Activated CD8-positive, alpha-beta memory T cell treated with anti-CD3 and anti-CD28 coated beads, Interleukin-2, amount 50 U/mL, for 1 hour (primary cell): Measurements from ENCODE around the gene RACGAP1.

Experiments used
- DNase-seq: peaks from one replicate; pipeline ENCODE4 v3.0.0-alpha.2; 2020; ENCODE audit errors: extremely low read depth

Gene RACGAP1

DNA sequence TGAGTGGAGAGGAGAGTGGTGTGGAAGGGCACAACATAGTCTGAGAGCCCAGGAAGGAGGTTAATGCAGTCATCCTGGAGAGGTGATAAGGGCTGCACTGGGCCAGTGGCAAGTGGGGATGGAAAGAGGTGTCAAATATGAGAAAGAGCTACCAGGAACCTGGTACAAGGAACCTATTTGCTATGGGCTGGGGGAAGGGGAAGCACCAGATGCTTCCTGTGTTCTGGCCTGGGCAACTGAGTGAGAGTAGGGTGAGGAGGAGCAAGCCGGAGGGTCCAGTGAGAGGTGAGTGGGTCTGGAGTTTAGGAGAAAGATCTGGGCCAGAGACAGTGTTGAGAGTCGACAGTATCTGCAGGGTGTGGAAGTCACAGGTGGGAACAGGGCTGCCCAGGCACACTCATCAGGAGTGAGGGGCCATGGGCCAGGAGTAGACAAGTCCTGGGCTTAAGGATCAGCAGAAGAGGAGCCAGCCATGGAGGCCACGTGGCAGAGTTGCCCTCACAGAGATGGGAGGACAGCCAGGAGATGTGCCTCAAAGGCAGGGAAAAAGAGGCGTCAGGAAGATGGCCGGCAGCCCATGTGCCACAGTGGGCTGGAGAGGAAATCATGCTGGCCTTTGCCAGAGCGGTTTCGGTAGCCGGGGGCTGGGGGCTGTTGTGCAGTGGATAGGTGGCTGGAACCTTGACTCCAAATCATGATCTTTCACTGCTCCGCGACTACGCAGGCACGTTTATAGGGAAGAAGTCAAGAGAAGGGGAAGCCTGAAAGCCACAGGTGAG is 55.5 kb downstream of the RACGAP1 start:
- no peak for DNase-seq

GRCh38 chr12:49969027-49969426 is 56.3 kb downstream of the RACGAP1 start:
- DNase-seq = no peak

- DNase-seq = no peak
These were observed 56.8 kb downstream of the RACGAP1 start for GRCh38 chr12:49968471-49968870.

GRCh38 chr12:49967777-49968250 is 57.5 kb downstream of the RACGAP1 start:
- no peak for DNase-seq

- DNase-seq = peak; percentile 70
These were observed 58.1 kb downstream of the RACGAP1 start for GRCh38 chr12:49967042-49967776.

- no peak for DNase-seq
These were observed 58.7 kb downstream of the RACGAP1 start for GRCh38 chr12:49966511-49967041.

DNA sequence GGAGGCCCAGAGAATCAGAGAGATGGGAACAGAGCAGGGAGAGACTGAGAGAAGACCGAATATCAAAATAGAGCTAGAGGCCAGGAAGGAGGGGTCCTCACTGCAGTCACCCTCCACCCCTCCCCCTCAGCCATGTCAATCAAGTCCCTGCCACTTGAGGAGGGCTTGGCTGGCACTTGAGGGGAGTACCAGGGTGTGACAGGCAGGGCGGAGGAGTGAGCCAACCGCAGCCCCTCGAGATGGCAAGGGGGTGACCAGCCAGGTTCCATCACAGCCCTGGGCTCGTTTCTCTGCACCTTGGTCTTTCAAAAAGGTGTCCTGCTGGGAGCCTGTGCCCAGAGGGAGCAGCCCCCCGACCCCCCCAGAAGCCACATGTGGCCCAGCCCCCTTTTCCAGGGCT is 59.5 kb downstream of the RACGAP1 start:
- DNase-seq = no peak

DNA sequence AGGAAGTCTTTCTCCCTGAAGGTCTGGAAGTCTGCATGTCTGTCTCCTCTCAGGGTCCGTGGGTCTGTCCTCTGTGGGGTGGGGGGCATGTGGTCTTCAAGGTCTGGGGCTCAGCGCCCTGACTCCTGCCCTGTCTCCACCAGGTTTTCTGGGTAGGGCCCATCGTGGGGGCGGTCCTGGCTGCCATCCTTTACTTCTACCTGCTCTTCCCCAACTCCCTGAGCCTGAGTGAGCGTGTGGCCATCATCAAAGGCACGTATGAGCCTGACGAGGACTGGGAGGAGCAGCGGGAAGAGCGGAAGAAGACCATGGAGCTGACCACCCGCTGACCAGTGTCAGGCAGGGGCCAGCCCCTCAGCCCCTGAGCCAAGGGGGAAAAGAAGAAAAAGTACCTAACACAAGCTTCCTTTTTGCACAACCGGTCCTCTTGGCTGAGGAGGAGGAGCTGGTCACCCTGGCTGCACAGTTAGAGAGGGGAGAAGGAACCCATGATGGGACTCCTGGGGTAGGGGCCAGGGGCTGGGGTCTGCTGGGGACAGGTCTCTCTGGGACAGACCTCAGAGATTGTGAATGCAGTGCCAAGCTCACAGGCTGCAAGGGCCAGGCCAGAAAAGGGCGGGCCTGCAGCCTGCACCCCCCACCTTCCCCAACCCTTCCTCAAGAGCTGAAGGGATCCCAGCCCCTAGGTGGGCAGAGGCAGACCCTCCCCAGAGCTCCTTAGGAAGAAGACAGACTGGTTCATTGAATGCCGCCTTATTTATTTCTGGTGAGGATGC is 60.3 kb downstream of the RACGAP1 start:
- no peak for DNase-seq

DNA sequence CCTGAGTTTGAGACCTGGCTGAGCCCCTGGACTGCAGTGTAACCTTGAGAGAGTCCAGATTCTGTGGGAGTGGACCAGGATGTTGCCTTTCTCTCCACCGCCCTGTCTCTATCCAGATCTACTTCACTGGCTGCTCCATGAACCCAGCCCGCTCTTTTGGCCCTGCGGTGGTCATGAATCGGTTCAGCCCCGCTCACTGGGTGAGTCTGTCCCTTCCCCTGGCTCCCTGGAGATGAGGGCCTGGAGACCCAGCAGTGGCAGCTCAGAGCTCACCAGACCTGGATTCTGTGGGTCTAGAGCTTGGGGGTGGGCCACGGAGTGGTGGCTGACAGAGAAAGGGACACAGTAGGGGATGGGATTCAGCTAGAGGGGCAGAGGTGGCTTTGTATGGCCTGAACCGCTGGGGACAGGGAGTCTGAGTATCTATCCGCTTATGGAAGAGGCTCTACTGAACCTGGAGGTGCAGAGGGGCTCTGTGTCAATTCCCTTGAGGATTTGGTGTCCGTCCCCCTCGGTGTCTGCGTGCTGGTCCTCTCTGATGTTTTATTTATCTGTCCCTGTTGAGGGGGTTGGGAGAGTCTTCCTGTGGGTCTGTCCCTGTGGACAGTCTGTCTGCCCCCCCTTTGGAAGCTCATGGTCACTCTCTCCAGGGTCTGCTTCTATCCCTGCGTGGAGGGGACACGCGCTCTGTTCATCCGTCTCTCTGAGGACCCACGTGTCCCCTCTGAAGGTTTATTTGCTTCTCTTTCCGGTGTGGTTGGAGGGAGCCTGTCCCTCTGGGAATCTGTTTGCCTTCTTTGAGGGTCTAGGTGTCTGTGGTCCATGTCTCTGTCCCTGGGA is 61.1 kb downstream of the RACGAP1 start:
- DNase-seq = no peak

- DNase-seq = no peak
These were observed 62.2 kb downstream of the RACGAP1 start for GRCh38 chr12:49962861-49963765.

GRCh38 chr12:49961993-49962764 is 63.1 kb downstream of the RACGAP1 start:
- DNase-seq = no peak

GRCh38 chr12:49961111-49961922 is 64.0 kb downstream of the RACGAP1 start, which contains the start of gene AQP5:
Gene AQP5, plus strand, starts transcription at chr12:49961872. Its CDS starts 146 bp downstream, at chr12:49962018.
- no peak for DNase-seq

DNA sequence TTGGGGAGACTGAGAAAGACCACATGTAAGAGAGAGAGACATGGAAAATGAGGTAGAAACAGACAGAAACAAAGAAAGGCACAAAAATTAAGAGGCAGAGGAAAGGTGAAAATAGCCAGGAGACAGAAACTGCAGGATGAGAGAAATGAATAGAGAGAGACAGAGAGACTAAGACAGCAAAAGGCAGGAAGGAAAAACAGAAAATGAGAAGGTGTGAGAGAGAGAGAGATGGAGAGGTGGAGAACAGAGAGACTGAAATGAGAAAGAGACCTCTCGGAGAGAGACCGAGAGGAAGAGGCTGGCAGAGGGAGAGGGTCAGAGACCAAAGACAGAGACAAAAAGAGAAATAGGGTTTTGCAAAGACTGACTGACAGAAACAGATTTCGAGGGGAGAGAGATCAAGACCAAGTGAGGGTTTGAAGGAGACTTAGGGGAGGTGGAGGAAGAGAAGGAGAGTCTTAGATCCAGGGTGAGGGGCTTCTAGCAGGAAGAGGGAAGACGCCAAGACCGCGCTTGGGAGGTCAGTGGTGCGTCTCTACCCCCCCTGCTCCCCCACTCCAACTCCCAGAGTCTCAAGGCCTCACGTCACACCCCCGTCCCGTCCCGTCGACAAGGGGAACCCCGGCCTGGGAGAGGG is 64.7 kb downstream of the RACGAP1 start:
- no peak for DNase-seq

DNA sequence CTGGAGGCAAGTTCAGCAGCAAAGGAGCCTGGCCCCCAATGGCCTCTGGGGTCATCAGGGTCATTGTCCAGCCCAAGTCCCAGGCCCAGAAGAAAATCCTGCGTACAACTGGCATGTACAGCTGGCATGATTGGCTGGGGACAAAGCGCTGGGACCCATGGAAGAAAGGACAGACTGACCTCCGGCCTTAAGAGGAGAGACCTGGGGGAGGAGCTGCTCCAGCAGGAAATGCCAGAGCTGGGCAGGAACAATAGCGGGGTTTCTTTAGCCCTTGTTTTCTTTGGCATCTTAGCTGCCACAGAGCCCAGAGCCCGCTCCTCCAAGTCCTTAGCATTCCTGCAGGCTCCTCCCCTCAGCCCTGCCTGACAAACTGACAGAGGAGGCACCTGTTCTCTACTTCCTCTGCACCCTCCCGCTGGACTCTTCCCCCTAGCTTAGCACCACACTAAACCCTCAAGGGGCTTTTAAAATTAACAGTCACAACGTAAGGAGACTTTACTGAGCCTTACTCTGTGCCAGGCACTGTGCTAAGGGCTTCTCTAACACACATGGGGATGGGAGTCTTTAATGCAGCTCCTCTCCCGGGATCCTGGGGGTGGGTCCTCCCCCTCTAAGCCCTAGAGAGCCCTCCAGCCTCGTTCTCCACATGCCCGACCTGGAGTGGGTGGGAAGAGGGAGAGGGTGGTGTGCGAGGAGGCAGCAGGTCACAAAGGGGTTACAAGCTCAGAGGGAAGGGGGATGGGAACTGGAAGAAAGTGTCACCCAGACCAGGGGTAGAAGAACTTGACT is 65.4 kb downstream of the RACGAP1 start:
- no peak for DNase-seq

GRCh38 chr12:49957570-49957967 is 67.7 kb downstream of the RACGAP1 start:
- no peak for DNase-seq

DNA sequence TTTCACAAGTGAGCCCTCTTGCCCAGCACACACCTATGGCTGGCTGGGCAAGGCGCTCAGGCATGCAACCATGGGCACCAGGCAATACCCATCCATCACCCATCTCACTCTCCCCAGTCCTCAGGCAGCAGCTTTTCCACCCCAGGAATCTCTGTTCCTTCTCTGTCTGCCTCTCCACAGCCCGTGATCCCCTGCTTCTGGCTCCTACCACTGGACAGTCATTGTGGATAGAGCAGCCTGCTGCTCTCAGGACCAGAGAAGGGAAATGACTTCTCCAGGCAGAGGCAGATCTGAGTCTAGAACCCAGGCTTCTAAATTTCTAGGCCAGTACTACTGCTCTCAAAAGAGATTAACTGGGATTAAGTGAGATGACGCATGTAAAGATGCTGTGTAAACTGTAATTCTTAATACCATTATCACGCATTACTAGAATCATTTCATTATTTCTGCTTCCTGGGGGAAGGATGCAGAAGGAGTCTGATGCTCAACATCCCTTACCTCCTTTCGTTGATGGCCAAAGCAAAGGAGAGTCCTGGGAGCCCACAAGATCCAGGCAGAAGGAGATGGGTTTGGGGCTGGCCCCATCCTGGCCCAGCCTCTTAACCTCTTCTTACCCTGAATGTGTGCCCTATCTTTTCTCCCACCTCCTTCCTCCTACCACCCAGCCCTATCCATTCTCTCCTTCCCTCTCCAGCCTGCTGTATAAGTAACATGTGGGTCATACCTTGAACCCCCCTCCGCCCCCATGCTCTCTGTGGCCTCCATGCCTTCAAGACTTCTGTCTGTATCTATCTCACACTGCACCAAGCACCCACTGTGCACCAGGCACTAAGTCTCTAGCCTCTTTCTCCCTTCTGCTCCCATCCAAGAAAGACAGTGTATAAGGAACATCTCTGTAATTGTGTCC is 68.4 kb downstream of the RACGAP1 start:
- DNase-seq = no peak
